Ecto neural progenitor cell (in vitro differentiated cells): ENCODE results near the gene SPSB1.

Source experiments
- DNase-seq: peaks from one replicate; pipeline ENCODE4 v3.0.0-alpha.2; 2018; ENCODE audit warnings: low spot score

Gene SPSB1

GRCh38 chr1:9300573-9300972, 7.9 kb downstream of the SPSB1 start:
- no peak for DNase-seq

GRCh38 chr1:9302745-9303524, 10.2 kb downstream of the SPSB1 start:
- no peak for DNase-seq

- DNase-seq: no peak
Measured at GRCh38 chr1:9303916-9304315, 11.2 kb downstream of the SPSB1 start.

- DNase-seq: no peak
Measured at GRCh38 chr1:9305216-9305615, 12.5 kb downstream of the SPSB1 start.

GRCh38 chr1:9306006-9306405, 13.3 kb downstream of the SPSB1 start:
- no peak for DNase-seq

- no peak for DNase-seq
Measured at GRCh38 chr1:9307303-9307702, 14.6 kb downstream of the SPSB1 start.

GRCh38 chr1:9308236-9308785, 15.6 kb downstream of the SPSB1 start:
- DNase-seq: no peak

GRCh38 chr1:9309080-9309479, 16.4 kb downstream of the SPSB1 start:
- DNase-seq: no peak

- no peak for DNase-seq
Measured at GRCh38 chr1:9309991-9310390, 17.3 kb downstream of the SPSB1 start.

GRCh38 chr1:9311029-9311428, 18.3 kb downstream of the SPSB1 start:
- DNase-seq: no peak

GRCh38 chr1:9311479-9311878, 18.8 kb downstream of the SPSB1 start:
- no peak for DNase-seq

GRCh38 chr1:9312168-9312720, 19.6 kb downstream of the SPSB1 start:
- DNase-seq: no peak

- no peak for DNase-seq
Measured at GRCh38 chr1:9313576-9313975, 20.9 kb downstream of the SPSB1 start.

- DNase-seq: no peak
Measured at GRCh38 chr1:9314111-9314510, 21.4 kb downstream of the SPSB1 start.

- no peak for DNase-seq
Measured at GRCh38 chr1:9314711-9315379, 22.2 kb downstream of the SPSB1 start.

- DNase-seq: no peak
Measured at GRCh38 chr1:9315411-9316079, 22.9 kb downstream of the SPSB1 start.

- DNase-seq: no peak
Measured at GRCh38 chr1:9316080-9316444, 23.4 kb downstream of the SPSB1 start.

- no peak for DNase-seq
Measured at GRCh38 chr1:9316512-9316911, 23.8 kb downstream of the SPSB1 start.

- no peak for DNase-seq
Measured at GRCh38 chr1:9317072-9317471, 24.4 kb downstream of the SPSB1 start.

- DNase-seq: no peak
Measured at GRCh38 chr1:9317591-9318417, 25.1 kb downstream of the SPSB1 start.

GRCh38 chr1:9319208-9319788, 26.6 kb downstream of the SPSB1 start:
- DNase-seq: no peak
